Mammary epithelial cell (primary cell): ENCODE data around the gene SMIM45.

Experiments
- CTCF ChIP-seq, 2 donors: IDR thresholded peaks in 1 of 2; conservative IDR thresholded peaks in 1 of 2; 2 replicates each; pipeline ENCODE4 v1.5.1; 2011 to 2012; ENCODE audit warnings: inconsistent platforms in 2 of 2, low read length in 2 of 2, mild to moderate bottlenecking in 2 of 2, control low read depth in 1 of 2, low read depth in 1 of 2; ENCODE audit not compliant: insufficient read depth in 1 of 2; ENCODE audit errors: extremely low read depth in 1 of 2
- EZH2 ChIP-seq: IDR thresholded peaks from 2 replicates; pipeline ENCODE4 v1.6.1; 2012; ENCODE audit warnings: low read length, inconsistent platforms, borderline replicate concordance

GRCh38 chr22:41935509-41935908 is 16.4 kb upstream of the SMIM45 start:
- TF ChIP-seq CTCF (conservative IDR thresholded peaks at IDR 0.05 in 1 of 2, IDR thresholded peaks at IDR 0.05 in 1 of 2; ENCODE audit: extremely low read depth in 1 of 2, insufficient read depth in 1 of 2, low read depth in 1 of 2, low read length in 2 of 2) = no peak
- TF ChIP-seq EZH2 = no peak
